ENCODE results near the gene PHPT1.

DNA sequence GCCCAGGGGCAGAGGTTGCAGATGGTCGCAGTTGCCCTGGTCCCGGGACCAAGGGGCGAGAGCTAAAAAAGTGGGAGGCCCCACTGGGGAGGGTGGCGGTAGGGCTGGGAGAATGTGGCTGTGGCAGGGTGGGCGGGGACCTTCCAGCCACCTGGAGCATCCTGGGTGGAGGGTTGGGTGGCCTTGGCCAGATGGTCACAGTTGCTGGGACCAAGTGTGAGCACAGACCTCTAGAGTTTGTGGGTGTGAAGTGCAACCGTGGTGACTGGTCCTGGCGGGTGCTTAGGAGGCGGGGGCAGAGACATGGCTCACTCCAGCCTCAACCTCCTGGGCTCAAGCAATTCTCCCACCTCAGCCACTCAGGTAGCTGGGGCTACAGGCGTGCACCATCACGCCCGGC lies 31.4 kb downstream of the PHPT1 start:
- TF ChIP-seq, protein P1, sequence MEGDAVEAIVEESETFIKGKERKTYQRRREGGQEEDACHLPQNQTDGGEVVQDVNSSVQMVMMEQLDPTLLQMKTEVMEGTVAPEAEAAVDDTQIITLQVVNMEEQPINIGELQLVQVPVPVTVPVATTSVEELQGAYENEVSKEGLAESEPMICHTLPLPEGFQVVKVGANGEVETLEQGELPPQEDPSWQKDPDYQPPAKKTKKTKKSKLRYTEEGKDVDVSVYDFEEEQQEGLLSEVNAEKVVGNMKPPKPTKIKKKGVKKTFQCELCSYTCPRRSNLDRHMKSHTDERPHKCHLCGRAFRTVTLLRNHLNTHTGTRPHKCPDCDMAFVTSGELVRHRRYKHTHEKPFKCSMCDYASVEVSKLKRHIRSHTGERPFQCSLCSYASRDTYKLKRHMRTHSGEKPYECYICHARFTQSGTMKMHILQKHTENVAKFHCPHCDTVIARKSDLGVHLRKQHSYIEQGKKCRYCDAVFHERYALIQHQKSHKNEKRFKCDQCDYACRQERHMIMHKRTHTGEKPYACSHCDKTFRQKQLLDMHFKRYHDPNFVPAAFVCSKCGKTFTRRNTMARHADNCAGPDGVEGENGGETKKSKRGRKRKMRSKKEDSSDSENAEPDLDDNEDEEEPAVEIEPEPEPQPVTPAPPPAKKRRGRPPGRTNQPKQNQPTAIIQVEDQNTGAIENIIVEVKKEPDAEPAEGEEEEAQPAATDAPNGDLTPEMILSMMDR (IDR thresholded peaks at IDR 0.05) = no peak
- TF ChIP-seq POLR2A (IDR thresholded peaks at IDR 0.05) (no peak), EP300 (IDR thresholded peaks at IDR 0.05) (no peak)
